NCI-H1436 treated with DMSO at 0.1 percent for 48 hours (cell line): ENCODE measurements around the gene ARL14.
"Not testable (repeated sequence)": the region's sequence is repeated elsewhere in the genome, so short reads cannot be mapped to it uniquely, and the experiment has no call there.

Experiments used
- DNase-seq: peaks from one replicate; lab custom pipeline; 2025; lab: John Stamatoyannopoulos, UW

Gene ARL14

DNA sequence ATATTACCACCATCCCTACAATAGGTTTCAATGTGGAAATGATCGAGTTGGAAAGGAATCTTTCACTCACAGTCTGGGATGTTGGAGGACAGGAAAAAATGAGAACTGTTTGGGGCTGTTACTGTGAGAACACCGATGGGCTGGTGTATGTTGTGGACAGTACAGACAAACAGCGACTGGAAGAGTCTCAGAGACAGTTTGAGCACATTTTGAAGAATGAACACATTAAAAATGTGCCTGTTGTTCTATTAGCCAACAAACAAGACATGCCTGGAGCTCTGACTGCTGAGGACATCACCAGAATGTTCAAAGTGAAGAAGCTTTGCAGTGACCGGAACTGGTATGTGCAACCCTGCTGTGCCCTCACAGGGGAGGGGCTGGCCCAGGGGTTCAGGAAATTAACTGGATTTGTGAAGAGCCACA, 510 bp downstream of the ARL14 start:
- DNase-seq = no peak

DNA sequence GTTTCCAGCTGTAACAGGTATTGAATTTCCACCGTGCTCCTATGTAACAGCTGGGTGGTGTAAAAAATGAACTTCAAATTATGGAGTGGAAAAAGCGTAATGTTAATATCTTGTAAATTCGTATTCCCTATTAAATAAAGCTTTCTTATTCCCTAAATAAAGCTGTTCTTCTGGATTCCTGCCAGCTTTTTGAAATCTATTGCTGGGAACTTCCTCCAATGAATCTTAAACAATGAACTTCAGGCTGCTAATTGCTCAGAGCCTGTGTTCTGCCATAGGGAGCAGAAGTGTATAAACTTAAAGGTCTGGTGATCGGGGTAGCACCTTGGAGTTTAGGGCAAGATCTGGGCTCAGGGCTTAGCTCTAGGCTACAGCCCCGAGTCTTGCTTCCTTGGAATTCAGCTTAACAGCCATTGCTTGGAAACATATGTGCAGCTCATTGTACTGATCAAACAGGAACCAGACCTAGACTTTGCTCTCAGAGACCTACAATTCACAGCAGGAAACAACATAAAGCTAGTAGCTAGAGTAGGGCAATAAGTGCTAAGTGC, 1.4 kb downstream of the ARL14 start:
- no peak for DNase-seq

DNA sequence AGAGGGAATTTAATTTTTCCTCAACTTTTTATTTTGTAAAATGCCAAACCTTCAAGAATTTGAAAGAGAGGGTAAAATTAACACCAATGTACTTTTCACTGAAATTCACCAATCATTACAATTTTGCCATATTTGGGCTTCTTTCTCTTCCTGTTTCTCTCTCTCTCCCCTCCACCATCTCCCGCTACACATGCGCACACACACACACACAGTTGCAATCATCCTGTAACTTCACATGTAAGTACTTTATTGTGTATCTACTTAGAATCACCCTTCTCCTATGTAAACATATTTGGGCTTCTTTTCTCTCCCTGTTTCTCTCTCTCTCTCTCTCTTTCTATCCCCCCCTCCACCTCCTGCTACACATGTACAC, 7.4 kb downstream of the ARL14 start:
- DNase-seq = no peak

GRCh38 chr3:160685144-160685766, 8.3 kb downstream of the ARL14 start:
- no peak for DNase-seq

- no peak for DNase-seq
Measured at GRCh38 chr3:160686955-160687535, 10.1 kb downstream of the ARL14 start.

DNA sequence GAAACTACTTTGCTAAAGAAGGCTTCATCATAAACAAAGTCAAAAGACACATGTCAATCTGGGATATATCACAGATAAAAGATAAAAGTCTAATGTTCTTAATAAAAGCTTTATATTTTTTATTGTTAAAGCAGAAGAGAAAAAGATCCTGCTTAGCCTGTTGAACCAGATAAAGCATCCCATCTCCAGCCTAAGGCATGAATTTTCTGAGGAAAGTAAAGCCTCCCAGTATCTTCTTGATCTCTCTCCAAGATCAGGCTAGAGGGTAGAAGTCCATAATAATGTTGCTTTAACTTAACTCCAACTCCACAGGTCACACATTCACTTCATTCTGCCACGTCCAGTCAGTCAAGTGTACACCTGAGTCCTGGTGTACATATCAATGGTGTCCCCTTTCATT, 14.2 kb downstream of the ARL14 start:
- DNase-seq = no peak

GRCh38 chr3:160691962-160692361, 15.0 kb downstream of the ARL14 start:
- no peak for DNase-seq

- no peak for DNase-seq
Measured at GRCh38 chr3:160693191-160693590, 16.2 kb downstream of the ARL14 start.

DNA sequence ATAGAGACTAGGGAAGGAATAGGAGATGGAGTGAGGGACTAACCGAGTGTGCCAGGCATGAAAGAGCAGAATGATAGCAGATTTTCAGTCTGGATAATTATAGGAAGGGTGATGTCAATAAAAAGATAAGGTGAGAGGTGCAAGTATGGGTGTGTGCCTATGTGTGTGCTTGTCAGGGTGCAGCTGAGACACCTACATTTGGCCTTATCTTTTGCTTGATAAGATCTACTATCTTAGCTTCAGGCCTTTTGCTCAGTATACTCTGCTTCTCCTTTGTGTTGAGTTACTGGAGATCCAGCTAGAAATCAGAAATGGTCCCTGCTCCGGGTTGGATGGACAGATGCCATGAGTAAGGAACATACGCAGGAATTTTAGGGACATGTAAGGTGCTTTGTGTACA, 17.4 kb downstream of the ARL14 start:
- no peak for DNase-seq

GRCh38 chr3:160695003-160695402, 18.0 kb downstream of the ARL14 start:
- no peak for DNase-seq

GRCh38 chr3:160695915-160696327, 19.0 kb downstream of the ARL14 start:
- no peak for DNase-seq

DNA sequence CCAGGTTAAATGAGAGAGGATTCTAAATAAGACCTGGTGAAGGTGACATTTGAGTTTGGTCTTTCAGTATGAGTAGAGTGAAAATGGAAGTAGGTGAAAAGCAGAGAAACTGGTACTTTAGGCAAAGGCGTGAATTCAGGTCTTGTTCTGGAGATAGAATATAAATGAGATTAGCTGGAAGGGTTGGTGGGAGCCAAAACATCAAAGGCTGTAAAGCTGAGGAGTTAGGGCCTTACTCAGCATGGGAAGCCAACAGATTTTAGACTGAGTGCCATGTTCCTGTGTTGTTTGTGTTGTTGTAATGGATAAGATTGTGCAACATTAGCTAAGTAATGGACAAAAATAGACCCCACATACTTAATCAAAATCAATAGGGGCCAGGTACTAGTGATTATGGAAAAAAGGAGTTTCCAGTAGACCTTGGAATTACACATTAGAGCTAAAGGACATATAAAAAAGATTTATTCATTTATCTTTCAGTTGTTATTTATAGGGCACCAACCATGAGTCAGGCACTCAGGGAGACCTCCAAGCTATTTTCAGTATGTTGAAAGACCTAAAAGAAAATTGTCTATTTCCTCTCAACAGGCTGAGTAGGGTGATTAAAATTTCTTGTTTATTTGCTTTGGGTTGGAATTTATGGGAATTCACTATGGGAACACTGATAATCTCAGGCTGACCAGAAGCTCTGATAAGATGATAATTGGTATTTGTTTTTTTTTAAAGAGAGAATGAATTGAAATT, 20.8 kb downstream of the ARL14 start:
- DNase-seq = no peak

GRCh38 chr3:160698599-160699195, 21.7 kb downstream of the ARL14 start:
- no peak for DNase-seq

DNA sequence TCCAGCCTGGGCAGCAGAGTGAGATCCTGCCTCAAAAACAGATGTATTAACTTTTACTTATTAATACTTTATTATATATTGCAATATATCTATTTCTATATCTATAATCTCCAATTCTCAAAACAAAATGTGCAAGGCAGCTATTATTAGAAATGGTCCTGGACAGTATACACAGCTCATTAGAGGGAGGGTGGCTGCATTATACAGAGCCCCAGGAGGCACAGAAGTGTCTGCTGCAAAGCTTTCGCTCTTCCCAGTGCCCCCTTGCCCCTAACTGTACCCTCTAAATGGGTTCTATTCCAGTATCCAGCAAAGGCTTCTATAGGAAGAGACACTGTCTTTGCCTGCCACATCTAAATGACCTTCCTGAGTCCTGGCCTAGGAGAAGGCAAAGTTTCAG, 24.5 kb downstream of the ARL14 start:
- DNase-seq = no peak

GRCh38 chr3:160702290-160702689, 25.3 kb downstream of the ARL14 start:
- DNase-seq = no peak

GRCh38 chr3:160703974-160704373, 27.0 kb downstream of the ARL14 start:
- DNase-seq = no peak

- DNase-seq = peak; percentile 39
Measured at GRCh38 chr3:160707187-160707794, 30.3 kb downstream of the ARL14 start.

DNA sequence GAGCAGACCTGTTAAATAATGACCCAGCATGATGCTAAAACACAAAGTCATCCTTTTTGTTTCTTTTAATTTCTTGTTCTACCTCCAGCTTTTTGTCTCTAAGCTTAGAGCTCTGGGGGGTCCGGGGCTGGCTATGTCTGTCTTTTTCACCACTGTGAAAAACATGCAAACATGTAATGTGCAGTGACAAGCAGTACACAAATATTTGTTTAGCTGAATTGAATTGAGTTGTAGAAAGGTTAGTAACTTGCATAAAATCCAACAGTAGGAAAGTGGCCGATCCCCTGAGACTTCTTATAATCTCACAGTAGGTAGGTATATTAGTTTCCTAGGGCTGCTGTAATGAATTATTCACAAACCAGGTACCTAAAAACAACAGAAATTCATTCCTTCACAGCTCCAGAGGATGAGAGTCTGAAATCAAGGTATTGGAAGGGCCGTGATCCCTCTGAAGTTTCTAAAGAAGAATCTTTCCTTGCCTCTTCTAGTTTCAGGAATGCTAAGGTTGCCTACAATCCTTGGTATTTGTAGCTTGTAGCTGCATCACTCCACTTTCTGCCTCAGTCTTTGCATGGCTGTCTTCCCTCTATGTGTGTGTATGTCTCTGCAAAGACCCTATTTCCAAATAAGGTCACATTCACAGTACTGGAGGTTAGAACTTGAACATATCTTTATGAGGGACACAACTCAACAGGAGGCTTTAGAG, 32.7 kb downstream of the ARL14 start:
- DNase-seq = no peak

GRCh38 chr3:160713144-160713543, 36.2 kb downstream of the ARL14 start:
- DNase-seq = not testable (repeated sequence)

DNA sequence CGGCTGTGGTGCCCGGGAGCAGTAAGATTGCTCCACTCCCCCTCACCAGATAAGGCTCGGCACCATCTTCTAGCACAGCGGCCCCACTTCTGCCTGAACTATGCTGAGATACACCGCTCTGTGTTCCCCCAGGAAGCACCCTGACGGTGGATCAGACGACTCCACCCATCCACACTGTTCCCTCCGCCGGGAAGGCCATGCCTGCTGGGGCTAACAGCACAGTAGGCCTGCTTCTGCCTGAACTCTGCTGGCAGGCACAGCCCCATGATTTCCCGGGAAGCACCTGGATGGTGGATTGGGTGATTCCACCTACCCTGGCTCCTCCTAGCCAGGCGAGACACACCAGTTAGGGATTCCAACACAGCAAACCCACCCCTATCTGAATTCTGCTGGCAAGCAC, 42.8 kb downstream of the ARL14 start:
- DNase-seq = no peak

DNA sequence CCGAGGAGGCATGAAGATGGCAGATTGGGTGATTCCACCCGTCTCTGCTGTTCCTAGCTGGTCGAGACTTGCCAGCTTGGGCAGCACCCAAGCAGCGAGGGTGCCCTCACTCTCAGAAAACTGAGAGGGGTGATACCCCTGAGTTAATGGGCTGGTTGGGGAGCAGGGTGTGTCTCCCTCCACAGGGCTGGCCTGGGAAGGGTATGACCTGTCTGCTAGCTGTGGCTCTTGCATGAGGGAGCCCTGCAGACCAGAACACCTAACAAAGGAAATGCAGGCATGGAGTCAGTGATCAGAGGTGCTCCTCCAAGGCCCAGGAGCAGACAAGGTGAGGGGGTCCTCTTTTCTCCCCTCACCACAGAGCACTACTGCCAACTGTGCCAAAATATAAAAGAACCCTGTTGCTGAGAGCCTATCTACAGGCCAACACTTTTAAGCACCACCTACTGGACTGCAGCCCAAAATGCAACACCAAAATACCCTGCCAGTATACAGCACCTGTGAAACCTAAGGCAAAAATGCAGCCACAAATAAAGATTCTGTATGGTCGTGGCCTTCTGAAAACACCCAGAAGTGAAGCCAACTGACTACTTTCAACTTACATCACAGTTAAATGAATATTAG, 43.3 kb downstream of the ARL14 start:
- no peak for DNase-seq
